H9 (cell line): ENCODE results near the gene TATDN2. TPM values are rescaled to one million over a fixed set of nuclear protein-coding genes. Genes with fewer than 3 reads are reported as not detected.

Experiments used
- DNase-seq: peaks from one replicate; pipeline ENCODE4 v3.0.0-alpha.2; 2017
- H2AFZ ChIP-seq: one replicate; pipeline ENCODE4 v1.6.1; 2013; ENCODE audit warnings: mild to moderate bottlenecking, low read length, control low read depth, moderate library complexity
- H2AK5ac ChIP-seq: 2 replicates; pipeline ENCODE4 v1.6.1; 2013; ENCODE audit warnings: low read length, control low read depth, mixed read lengths; ENCODE audit not compliant: insufficient read length
- H2BK120ac ChIP-seq: one replicate; pipeline ENCODE4 v1.6.1; 2013; ENCODE audit warnings: low read depth, mild to moderate bottlenecking, low read length, control low read depth, inconsistent platforms; ENCODE audit not compliant: poor library complexity, severe bottlenecking
- H2BK12ac ChIP-seq: 2 replicates; pipeline ENCODE4 v1.6.1; 2013; ENCODE audit warnings: low read length, control low read depth, mixed read lengths, low read depth; ENCODE audit not compliant: insufficient read length
- H2BK15ac ChIP-seq: 2 replicates; pipeline ENCODE4 v1.6.1; 2013; ENCODE audit warnings: low read depth, low read length, control low read depth
- H2BK20ac ChIP-seq: one replicate; pipeline ENCODE4 v1.6.1; 2013; ENCODE audit warnings: low read depth, mild to moderate bottlenecking, low read length, control low read depth, inconsistent platforms; ENCODE audit not compliant: poor library complexity, severe bottlenecking
- H2BK5ac ChIP-seq: 2 replicates; pipeline ENCODE4 v1.6.1; 2013; ENCODE audit warnings: low read length, control low read depth, mixed read lengths; ENCODE audit not compliant: insufficient read length
- H3K14ac ChIP-seq: 2 replicates; pipeline ENCODE4 v1.6.1; 2013; ENCODE audit warnings: low read length, control low read depth; ENCODE audit not compliant: insufficient read depth
- H3K18ac ChIP-seq: 2 replicates; pipeline ENCODE4 v1.6.1; 2013; ENCODE audit warnings: low read depth, mild to moderate bottlenecking, mixed read lengths, low read length, control low read depth; ENCODE audit not compliant: insufficient read length
- H3K23ac ChIP-seq: 2 replicates; pipeline ENCODE4 v1.6.1; 2013; ENCODE audit warnings: low read length, control low read depth, mixed read lengths, low read depth; ENCODE audit not compliant: insufficient read length
- H3K23me2 ChIP-seq: 2 replicates; pipeline ENCODE4 v1.6.1; 2013; ENCODE audit warnings: low read depth, mild to moderate bottlenecking, mixed read lengths, low read length, control low read depth; ENCODE audit not compliant: insufficient read length, poor library complexity, severe bottlenecking
- H3K27ac ChIP-seq: 2 replicates; pipeline ENCODE4 v1.5.1; 2013; ENCODE audit warnings: low read length, control low read depth, mixed read lengths, low read depth; ENCODE audit not compliant: insufficient read length
- H3K27me3 ChIP-seq: 2 replicates; pipeline ENCODE4 v1.6.1; 2013; ENCODE audit warnings: low read length, control low read depth, inconsistent platforms; ENCODE audit not compliant: insufficient read depth
- H3K4ac ChIP-seq: 2 replicates; pipeline ENCODE4 v1.6.1; 2013; ENCODE audit warnings: low read depth, mild to moderate bottlenecking, control low read depth, inconsistent platforms, low read length, moderate library complexity
- H3K4me1 ChIP-seq: 2 replicates; pipeline ENCODE4 v1.6.1; 2013; ENCODE audit warnings: low read length, control low read depth, inconsistent platforms; ENCODE audit not compliant: insufficient read depth
- H3K4me2 ChIP-seq: 2 replicates; pipeline ENCODE4 v1.6.1; 2013; ENCODE audit warnings: low read length, control low read depth, mixed read lengths; ENCODE audit not compliant: insufficient read length, insufficient read depth
- H3K56ac ChIP-seq: 2 replicates; pipeline ENCODE4 v1.6.1; 2013; ENCODE audit warnings: low read depth, mild to moderate bottlenecking, mixed read lengths, low read length, control low read depth; ENCODE audit not compliant: insufficient read length
- H3K79me1 ChIP-seq: 2 replicates; pipeline ENCODE4 v1.6.1; 2013; ENCODE audit warnings: low read depth, mild to moderate bottlenecking, moderate library complexity, low read length, control low read depth, inconsistent platforms; ENCODE audit not compliant: insufficient read depth, poor library complexity, severe bottlenecking
- H3K79me2 ChIP-seq: 2 replicates; pipeline ENCODE4 v1.6.1; 2013; ENCODE audit warnings: low read length, control low read depth, inconsistent platforms; ENCODE audit not compliant: insufficient read depth
- H3K9ac ChIP-seq: 2 replicates; pipeline ENCODE4 v1.6.1; 2013; ENCODE audit warnings: low read length, control low read depth, mixed read lengths; ENCODE audit not compliant: insufficient read length; ENCODE audit errors: extremely low read depth
- H3K9me3 ChIP-seq: one replicate; pipeline ENCODE4 v1.6.1; 2013; ENCODE audit warnings: low read depth, low read length, inconsistent platforms; ENCODE audit not compliant: control insufficient read depth
- H3T11ph ChIP-seq: one replicate; pipeline ENCODE4 v1.6.1; 2013; ENCODE audit warnings: mild to moderate bottlenecking, low read length, control low read depth, inconsistent platforms
- H4K20me1 ChIP-seq: one replicate; pipeline ENCODE4 v1.6.1; 2013; ENCODE audit not compliant: control insufficient read depth, insufficient read length, insufficient read depth
- H4K5ac ChIP-seq: 2 replicates; pipeline ENCODE4 v1.6.1; 2013; ENCODE audit warnings: low read depth, mild to moderate bottlenecking, mixed read lengths, low read length, control low read depth; ENCODE audit not compliant: insufficient read length
- H4K8ac ChIP-seq: replicated peaks from 2 replicates; pipeline ENCODE4 v1.6.1; 2013; ENCODE audit warnings: low read length, control low read depth, mixed read lengths, low read depth; ENCODE audit not compliant: insufficient read length
- H4K91ac ChIP-seq: 2 replicates; pipeline ENCODE4 v1.6.1; 2013; ENCODE audit warnings: low read depth, mild to moderate bottlenecking, moderate library complexity, mixed read lengths, low read length, control low read depth; ENCODE audit not compliant: insufficient read length
- H3K27ac Mint-ChIP-seq, 3 experiments: 2 replicates in 2 of 3; 3 replicates in 1 of 3; pipeline ENCODE4 v1.8.0; 2020 to 2021; ENCODE audit warnings: mixed read lengths in 3 of 3, mild to moderate bottlenecking in 1 of 3, moderate library complexity in 1 of 3
- H3K27me3 Mint-ChIP-seq: 2 replicates; pipeline ENCODE4 v1.8.0; 2021; ENCODE audit warnings: low read depth, mild to moderate bottlenecking, moderate library complexity, mixed read lengths
- H3K36me3 Mint-ChIP-seq, 3 experiments: 2 replicates in 2 of 3; 3 replicates in 1 of 3; pipeline ENCODE4 v1.8.0; 2020 to 2021; ENCODE audit warnings: low read depth in 3 of 3, mixed read lengths in 3 of 3; ENCODE audit not compliant: insufficient read depth in 1 of 3
- H3K4me1 Mint-ChIP-seq, 2 experiments: 2 replicates each; pipeline ENCODE4 v1.8.0; 2020; ENCODE audit warnings: mixed read lengths in 2 of 2
- H3K4me3 Mint-ChIP-seq, 2 experiments: 2 replicates in 1 of 2; 3 replicates in 1 of 2; pipeline ENCODE4 v1.8.0; 2020 to 2021; ENCODE audit warnings: mild to moderate bottlenecking in 2 of 2, mixed read lengths in 2 of 2, moderate library complexity in 1 of 2
- H3K9me3 Mint-ChIP-seq, 2 experiments: 2 replicates in 1 of 2; 3 replicates in 1 of 2; pipeline ENCODE4 v1.8.0; 2020; ENCODE audit warnings: mild to moderate bottlenecking in 2 of 2, mixed read lengths in 2 of 2, moderate library complexity in 1 of 2
- CTCF ChIP-seq: fragments of 200-600 bp; sonication (generic); conservative IDR thresholded peaks from 3 replicates; pipeline ENCODE4 v1.8.0; 2021; ENCODE audit warnings: antibody characterized with exemption, mild to moderate bottlenecking
- WGBS: extraction: QIAGEN DNeasy Blood & Tissue Kit; methylation state at CpG from one replicate; pipeline ENCODE4 v1.1.7; 2013; ENCODE audit warnings: missing lambda C conversion rate, low lambda C conversion rate, mixed read lengths; ENCODE audit not compliant: insufficient read length; ENCODE audit errors: extremely low coverage; 5-methylcytosine and 5-hydroxymethylcytosine counted together
- total RNA-seq: library from RNA; stranded (reverse); gene quantifications from 2 replicates; pipeline ENCODE4 v1.2.1, GENCODE V29; 2021

The TATDN2 gene
- total RNA-seq, 1 experiment from 2014 or later: 34.4 TPM

DNA sequence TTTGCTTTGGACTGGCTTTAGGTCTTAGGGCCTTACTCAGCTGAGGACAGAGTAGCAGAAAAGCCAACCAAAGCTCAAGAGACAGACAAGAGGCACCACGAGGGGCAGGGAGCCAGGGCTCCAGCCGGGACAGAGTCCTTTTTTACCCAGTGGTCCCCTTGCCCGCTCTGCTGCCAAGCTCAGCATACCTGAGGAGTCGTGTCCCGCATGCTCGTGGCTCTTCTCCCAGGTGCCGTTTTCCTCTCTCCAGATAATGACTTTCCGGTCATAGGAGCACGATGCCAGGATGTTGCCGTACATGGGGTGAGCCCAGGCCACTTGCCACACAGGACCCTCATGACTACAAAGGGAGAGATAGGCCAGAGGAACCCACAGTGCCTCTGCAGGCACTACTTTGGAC is 64.1 kb downstream of the TATDN2 start:
- H4K91ac ChIP-seq: no peak overlapping the region
- no peak overlapping the region for H4K8ac ChIP-seq
- no peak overlapping the region for H2BK12ac ChIP-seq
- WGBS: no CpG with 5 or more reads among the region's 10 CpGs
- Mint-ChIP-seq H3K36me3 (peaks cover 21 to 89% (median 85%) of the 10 kb centered on the region in 3 experiments; a peak in 6 of 7 replicates), H3K27ac (no peak overlapping the region), H3K4me1 (no peaks in the 10 kb centered on the region), H3K27me3 (no peaks in the 10 kb centered on the region), H3K4me3 (no peak overlapping the region), H3K9me3 (no peaks in the 10 kb centered on the region)
- no peak overlapping the region for H3T11ph ChIP-seq
- no peak for TF ChIP-seq CTCF
- H3K9me3 ChIP-seq: no peaks in the 10 kb centered on the region
- H3K4ac ChIP-seq: no peak overlapping the region
- H3K27ac ChIP-seq: no peak overlapping the region
- no peak overlapping the region for H3K9ac ChIP-seq
- no peaks in the 10 kb centered on the region for H3K79me2 ChIP-seq
- no peak overlapping the region for H3K23ac ChIP-seq
- no peak overlapping the region for H4K5ac ChIP-seq
- H3K14ac ChIP-seq: no peak overlapping the region
- H3K4me1 ChIP-seq: no peaks in the 10 kb centered on the region; the same call in 1 of the 2 replicates
- no peak overlapping the region for H2AFZ ChIP-seq
- DNase-seq: no peak
- no peak overlapping the region for H2BK120ac ChIP-seq
- no peak overlapping the region for H3K18ac ChIP-seq
- no peak overlapping the region for H2BK5ac ChIP-seq
- no peak overlapping the region for H3K4me2 ChIP-seq
- no peak overlapping the region for H3K56ac ChIP-seq
- no peaks in the 10 kb centered on the region for H4K20me1 ChIP-seq
- no peaks in the 10 kb centered on the region for H3K23me2 ChIP-seq
- no peaks in the 10 kb centered on the region for H3K27me3 ChIP-seq
- H2BK20ac ChIP-seq: no peak overlapping the region
- H2AK5ac ChIP-seq: no peak overlapping the region
- no peaks in the 10 kb centered on the region for H3K79me1 ChIP-seq
- H2BK15ac ChIP-seq: no peak overlapping the region
